MM.1S (cell line): ENCODE results near the gene EBF3.

Source experiments
- DNase-seq: peaks from one replicate; pipeline ENCODE4 v3.0.0-alpha.2; 2015
- H2AFZ ChIP-seq: fragments of 300-600 bp; sonication (generic); 2 replicates; pipeline ENCODE4 v1.6.0; 2016; ENCODE audit warnings: antibody characterized with exemption, low read length
- H3F3A ChIP-seq: fragments of 300-600 bp; sonication (generic); 2 replicates; pipeline ENCODE4 v1.6.1; 2016; ENCODE audit warnings: mild to moderate bottlenecking, antibody characterized with exemption, low read length, moderate library complexity, mixed read lengths; ENCODE audit not compliant: insufficient read depth
- H3K27ac ChIP-seq: fragments of 300-600 bp; sonication (generic); 2 replicates; pipeline ENCODE4 v1.5.1; 2016; ENCODE audit warnings: mild to moderate bottlenecking, low read length
- H3K27me3 ChIP-seq: fragments of 300-600 bp; sonication (generic); replicated peaks from 2 replicates; pipeline ENCODE4 v1.6.0; 2016; ENCODE audit warnings: low read length; ENCODE audit not compliant: insufficient read depth
- H3K36me3 ChIP-seq: fragments of 300-600 bp; sonication (generic); replicated peaks from 2 replicates; pipeline ENCODE4 v1.6.1; 2016; ENCODE audit warnings: mild to moderate bottlenecking, low read length, mixed read lengths; ENCODE audit not compliant: insufficient read depth
- H3K4me1 ChIP-seq: fragments of 300-600 bp; sonication (generic); 2 replicates; pipeline ENCODE4 v1.6.1; 2016; ENCODE audit warnings: low read length, mixed read lengths
- H3K4me2 ChIP-seq: fragments of 300-600 bp; sonication (generic); 2 replicates; pipeline ENCODE4 v1.6.0; 2016; ENCODE audit warnings: low read depth, low read length
- H3K4me3 ChIP-seq: fragments of 300-600 bp; sonication (generic); 2 replicates; pipeline ENCODE4 v1.5.1; 2016; ENCODE audit warnings: low read length, mixed read lengths
- H3K79me2 ChIP-seq: fragments of 300-600 bp; sonication (generic); 2 replicates; pipeline ENCODE4 v1.6.1; 2016; ENCODE audit warnings: mixed run types, low read length, mixed read lengths
- H3K9ac ChIP-seq: fragments of 300-600 bp; sonication (generic); 2 replicates; pipeline ENCODE4 v1.6.1; 2016; ENCODE audit warnings: low read length, mixed read lengths
- H3K9me2 ChIP-seq: fragments of 300-600 bp; sonication (generic); replicated peaks from 2 replicates; pipeline ENCODE4 v1.6.1; 2016; ENCODE audit warnings: mild to moderate bottlenecking, low read length, mixed read lengths; ENCODE audit not compliant: insufficient read depth
- H3K9me3 ChIP-seq: fragments of 300-600 bp; sonication (generic); replicated peaks from 2 replicates; pipeline ENCODE4 v1.6.1; 2016; ENCODE audit warnings: mild to moderate bottlenecking, low read length, mixed read lengths; ENCODE audit not compliant: insufficient read depth
- H4K20me1 ChIP-seq: fragments of 300-600 bp; sonication (generic); 2 replicates; pipeline ENCODE4 v1.6.1; 2016; ENCODE audit warnings: mild to moderate bottlenecking, low read length, moderate library complexity, mixed read lengths; ENCODE audit not compliant: insufficient read depth
- CTCF ChIP-seq: fragments of 300-600 bp; sonication (generic); IDR thresholded peaks from 2 replicates; pipeline ENCODE4 v1.5.1; 2016; ENCODE audit warnings: antibody characterized with exemption, low read length, mixed read lengths
- EZH2 ChIP-seq: fragments of 300-600 bp; sonication (generic); optimal IDR thresholded peaks from 2 replicates; pipeline ENCODE3; 2017; ENCODE audit warnings: low read depth, mild to moderate bottlenecking, antibody characterized with exemption, low read length, mixed read lengths
- EZH2phosphoT487 ChIP-seq: fragments of 300-600 bp; sonication (generic); IDR thresholded peaks from 2 replicates; pipeline ENCODE4 v1.6.1; 2018; ENCODE audit warnings: antibody characterized with exemption, low read length

EBF3 gene

DNA sequence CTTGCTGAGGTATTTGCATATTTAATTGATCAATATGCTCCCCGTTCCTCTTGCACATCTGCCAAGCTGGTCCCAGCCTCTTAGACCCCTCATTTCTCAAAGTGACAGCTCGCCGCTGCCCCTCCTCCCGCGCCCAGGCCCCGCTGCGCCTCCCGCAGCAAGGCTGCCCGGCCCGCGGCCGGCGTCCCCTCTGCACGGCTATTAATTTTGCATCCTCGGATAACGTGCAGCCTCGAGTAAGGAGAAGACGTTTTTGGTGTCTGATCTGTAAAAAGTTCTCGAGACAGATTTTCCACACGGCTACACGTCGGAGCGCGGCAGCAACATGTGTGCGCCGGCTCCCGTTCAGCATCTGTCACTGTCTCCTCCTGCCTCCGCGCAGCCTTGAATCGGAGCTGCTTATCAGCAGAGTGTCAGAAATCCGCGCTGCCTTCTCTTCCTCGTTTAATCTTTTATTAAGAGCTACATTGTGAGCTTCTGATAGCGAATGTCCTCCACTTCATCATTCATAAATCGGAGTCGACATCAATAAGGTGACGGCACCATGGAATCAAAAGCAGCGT is 65.3 kb downstream of the EBF3 start:
- no peaks in the 10 kb centered on the region for H3K27me3 ChIP-seq
- H3K4me3 ChIP-seq: no peak overlapping the region
- H3K36me3 ChIP-seq: no peaks in the 10 kb centered on the region
- no peak overlapping the region for H3K9ac ChIP-seq
- no peak overlapping the region for H2AFZ ChIP-seq
- H3K9me3 ChIP-seq: no peaks in the 10 kb centered on the region
- no peak overlapping the region for H3K27ac ChIP-seq
- no peaks in the 10 kb centered on the region for H3K9me2 ChIP-seq
- no peaks in the 10 kb centered on the region for H3K4me1 ChIP-seq
- no peaks in the 10 kb centered on the region for H3F3A ChIP-seq
- no peaks in the 10 kb centered on the region for H3K79me2 ChIP-seq
- H4K20me1 ChIP-seq: no peaks in the 10 kb centered on the region
- no peak for DNase-seq
- TF ChIP-seq CTCF: no peak
- TF ChIP-seq EZH2: no peak
- TF ChIP-seq EZH2phosphoT487: no peak
- no peak overlapping the region for H3K4me2 ChIP-seq

DNA sequence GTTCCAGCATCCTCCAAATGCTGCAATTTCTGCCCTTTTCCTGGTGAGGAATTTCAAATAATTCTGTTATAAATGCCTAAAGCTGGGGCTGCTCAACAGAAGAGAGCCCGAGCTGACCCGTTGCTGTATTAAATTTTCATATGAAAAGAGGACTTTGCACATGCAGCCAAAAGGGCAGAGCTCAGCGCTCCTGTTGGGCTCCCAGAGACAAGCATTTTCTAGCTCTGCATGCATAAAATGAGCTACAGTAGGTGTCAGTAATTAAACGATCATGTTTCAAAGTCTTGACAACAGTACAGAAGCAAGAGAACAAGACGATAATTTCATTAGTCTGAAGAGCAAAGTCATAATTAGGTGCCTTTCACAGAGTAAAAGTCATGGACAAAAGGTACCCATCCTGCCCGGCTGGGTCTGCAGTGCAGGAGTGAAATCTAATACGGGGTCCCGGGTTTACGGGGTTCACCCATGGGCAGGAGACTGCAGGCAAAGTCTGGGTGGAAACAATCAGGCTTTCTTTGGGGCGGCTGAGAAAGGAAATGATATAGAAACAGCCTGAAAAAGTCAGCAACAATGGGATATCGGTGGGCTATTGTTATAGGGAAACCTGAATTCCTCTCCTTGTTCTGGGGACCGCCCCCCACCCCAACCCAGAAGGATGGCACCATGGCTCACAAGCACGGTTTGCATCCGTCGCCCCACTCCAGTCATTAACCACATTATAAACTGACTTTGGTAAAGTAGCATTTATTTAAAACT is 66.0 kb downstream of the EBF3 start:
- Histone ChIP-seq H3K4me1 (no peaks in the 10 kb centered on the region), H3K9me2 (no peaks in the 10 kb centered on the region), H3K4me2 (no peak overlapping the region), H3K9ac (no peak overlapping the region), H3K4me3 (no peak overlapping the region), H3F3A (no peaks in the 10 kb centered on the region), H3K79me2 (no peaks in the 10 kb centered on the region), H3K9me3 (no peaks in the 10 kb centered on the region), H2AFZ (no peak overlapping the region), H4K20me1 (no peaks in the 10 kb centered on the region), H3K27me3 (no peaks in the 10 kb centered on the region), H3K27ac (no peak overlapping the region), H3K36me3 (no peaks in the 10 kb centered on the region)
- TF ChIP-seq CTCF (no peak), EZH2phosphoT487 (no peak), EZH2 (no peak)
- no peak for DNase-seq

DNA sequence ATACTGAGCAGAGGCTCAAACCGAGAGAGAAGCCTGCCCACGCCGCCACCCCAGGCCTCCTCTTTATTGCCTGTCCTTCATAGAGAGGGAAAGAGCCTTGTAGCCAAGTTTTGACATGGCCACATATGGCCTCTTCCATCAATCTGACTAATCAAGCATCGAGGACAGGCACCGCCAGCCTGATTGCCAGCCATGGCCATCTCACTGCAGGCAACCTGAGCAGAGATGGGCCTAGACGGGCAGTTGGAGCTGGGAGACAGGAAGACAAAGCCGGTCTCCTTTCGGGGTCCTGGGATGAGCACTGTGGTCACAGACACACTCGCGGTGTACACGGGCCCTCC is 67.2 kb downstream of the EBF3 start:
- Histone ChIP-seq H3K27ac (no peak overlapping the region), H3K9me3 (no peaks in the 10 kb centered on the region), H3K4me1 (no peaks in the 10 kb centered on the region), H3K4me2 (no peak overlapping the region), H2AFZ (no peak overlapping the region), H3K27me3 (peaks cover 10% of the 10 kb centered on the region), H4K20me1 (no peaks in the 10 kb centered on the region), H3K9ac (no peak overlapping the region), H3K9me2 (no peaks in the 10 kb centered on the region), H3K36me3 (no peaks in the 10 kb centered on the region), H3K4me3 (no peak overlapping the region), H3K79me2 (no peaks in the 10 kb centered on the region), H3F3A (no peaks in the 10 kb centered on the region)
- TF ChIP-seq CTCF (no peak), EZH2 (no peak), EZH2phosphoT487 (no peak)
- DNase-seq: no peak
